Fibroblast of skin of left biceps (primary cell): ENCODE results near the gene SYTL2.

Experiments used
- DNase-seq, 2 experiments: peaks; one replicate each; pipeline ENCODE4 v3.0.0-alpha.2; 2013; ENCODE audit warnings: low read depth in 2 of 2

Gene SYTL2

DNA sequence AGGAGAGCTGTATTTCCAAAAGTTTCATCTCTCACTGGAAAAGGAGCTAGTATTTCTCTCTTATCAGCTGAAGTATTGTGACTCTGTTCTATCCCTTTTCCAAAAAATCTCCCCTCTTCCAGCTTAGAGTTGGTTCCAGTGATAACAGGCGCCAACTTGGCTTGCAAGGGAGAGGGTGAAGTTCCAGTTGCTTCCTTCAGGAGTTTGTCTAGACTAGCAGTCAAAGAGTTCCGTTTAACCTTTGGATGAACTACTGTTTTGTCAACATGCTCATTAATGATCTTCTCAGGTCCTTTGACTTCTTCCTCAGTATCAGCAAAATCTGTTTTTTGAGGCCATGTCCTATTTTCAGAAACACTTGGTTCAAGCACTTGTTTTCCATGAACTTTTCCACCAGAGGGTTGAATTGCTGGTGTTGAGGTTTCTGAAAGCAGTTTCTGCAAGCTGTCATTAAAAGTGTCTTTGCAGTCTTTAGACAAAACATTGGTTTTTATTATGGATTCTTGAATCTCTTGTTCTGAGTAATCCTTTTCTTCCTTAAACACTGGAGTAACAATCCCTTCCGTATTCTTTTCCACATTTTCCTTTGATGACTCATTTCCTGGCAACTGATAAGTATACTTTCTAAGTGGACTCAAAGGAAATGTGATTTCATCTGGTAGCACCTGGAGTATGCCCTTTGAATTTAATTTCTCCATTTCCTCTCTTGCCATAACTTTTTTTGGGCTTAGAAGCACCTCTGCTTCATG lies 85.3 kb downstream of the SYTL2 start:
- DNase-seq = peak; percentile 79 to 84

GRCh38 chr11:85724748-85725465 lies 86.0 kb downstream of the SYTL2 start:
- DNase-seq = no peak

- no peak for DNase-seq
Observed at GRCh38 chr11:85723088-85723487, 87.9 kb downstream of the SYTL2 start.

DNA sequence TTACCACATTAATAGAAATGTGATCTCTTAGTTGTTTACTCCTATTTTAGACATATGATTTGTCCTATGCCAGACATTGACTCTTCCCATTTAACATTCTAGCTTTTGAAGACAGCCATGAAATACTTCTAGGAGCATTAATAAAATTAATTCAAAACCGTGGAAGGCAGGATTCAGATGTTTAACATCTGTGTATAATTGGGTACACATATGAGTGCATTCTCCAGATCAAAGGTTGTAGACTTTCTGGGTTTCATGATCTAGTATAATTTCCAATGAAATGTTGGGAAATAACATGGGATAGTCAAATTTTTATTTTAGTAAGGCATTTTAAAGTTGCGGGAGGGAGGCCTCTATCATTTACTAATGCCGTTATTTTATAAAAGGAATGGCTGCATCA lies 89.8 kb downstream of the SYTL2 start:
- DNase-seq = no peak

DNA sequence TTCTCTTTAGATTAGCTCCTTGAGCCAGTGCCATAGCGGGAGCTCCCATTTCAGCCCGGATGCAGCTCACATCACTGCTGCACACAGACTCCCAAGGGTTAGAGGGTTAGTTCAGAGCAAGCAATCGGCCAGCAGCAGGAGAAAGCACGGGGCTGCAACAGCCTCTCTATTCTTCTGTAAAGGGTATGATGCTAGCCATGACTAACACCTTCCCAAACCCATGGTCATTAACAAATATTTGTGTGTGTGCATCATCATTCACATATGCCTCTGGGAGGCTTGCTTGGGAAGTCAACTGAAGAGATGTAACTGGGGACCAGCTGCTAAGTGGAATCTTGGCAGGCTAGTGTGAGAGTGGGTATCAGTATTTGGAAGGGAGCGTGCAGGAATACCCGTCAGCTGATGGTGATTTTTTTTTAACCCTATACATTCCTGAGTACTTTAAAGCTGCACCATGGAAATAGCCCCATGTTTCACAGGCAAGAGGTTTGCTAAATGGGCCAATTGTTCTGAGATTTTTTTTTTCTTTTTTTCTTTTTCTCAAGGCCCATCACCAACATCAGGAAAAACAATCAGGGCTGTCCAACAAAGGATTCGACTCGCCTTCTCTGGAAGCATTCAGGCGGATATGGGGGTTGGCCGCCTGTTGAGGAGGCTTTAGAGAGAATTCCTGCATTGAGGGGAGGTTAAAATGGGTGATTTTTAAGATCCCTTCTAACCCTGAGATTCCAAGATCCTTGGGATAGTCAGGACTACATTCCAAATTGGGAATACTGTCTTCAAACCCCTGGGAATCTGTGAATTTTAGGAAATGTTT lies 91.7 kb downstream of the SYTL2 start:
- DNase-seq = peak; percentile 99

DNA sequence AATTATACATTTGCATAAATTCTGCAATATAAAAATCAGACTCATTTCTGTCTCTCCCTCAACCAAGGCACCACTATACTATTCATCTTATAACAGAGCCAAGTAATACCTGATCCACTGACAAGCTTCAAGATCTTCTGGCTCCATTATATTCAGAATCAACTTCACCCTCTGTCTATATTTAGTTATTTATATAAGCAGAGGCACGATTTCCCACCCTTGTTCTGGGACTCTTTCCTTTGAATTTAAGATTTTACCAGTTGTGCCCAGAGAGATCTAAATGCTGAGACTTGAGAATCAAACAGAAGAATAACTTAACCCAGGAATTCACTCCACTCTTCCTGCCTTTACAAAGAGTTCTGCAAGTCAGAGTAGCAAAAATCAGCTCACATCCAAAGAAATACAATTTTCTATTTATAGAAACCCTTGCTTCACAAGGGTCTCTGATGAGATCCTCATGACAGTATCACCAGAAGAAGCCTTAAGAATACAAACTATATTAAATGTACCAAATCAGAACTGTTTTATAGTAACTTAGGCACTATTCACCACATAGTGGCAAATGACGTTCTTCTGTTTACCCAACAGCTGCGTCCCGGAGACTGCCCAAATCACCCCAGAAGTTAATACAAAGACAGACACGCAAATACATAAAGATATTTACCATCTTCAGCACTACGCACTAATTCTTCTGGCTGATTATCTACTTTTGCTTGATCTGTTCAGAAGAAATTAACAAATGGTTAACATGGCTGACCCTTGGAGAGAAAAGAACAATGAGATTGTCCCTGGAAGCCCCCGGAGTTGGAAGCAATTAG lies 92.6 kb downstream of the SYTL2 start:
- DNase-seq = no peak

DNA sequence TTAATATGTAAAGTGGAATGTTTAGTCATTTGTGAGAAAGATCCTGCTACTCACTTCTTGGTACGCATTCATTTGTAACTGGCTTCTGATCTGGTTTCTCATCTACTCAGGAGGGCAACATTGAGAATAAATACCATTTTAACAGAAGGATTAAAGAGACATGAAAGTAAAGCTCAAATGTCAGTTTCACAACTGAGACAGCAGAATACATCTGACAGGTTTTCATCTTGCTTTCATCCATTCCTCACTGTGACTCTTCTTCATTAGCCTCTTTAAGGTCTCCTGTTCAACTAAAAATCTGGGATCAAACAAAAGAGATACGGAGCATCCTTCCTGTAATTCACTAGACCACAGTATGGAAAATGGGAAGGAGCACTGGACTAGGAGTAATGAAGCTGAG lies 93.5 kb downstream of the SYTL2 start:
- no peak for DNase-seq

GRCh38 chr11:85712953-85713352 lies 98.0 kb downstream of the SYTL2 start:
- DNase-seq = no peak

GRCh38 chr11:85710917-85711316 lies 100.0 kb downstream of the SYTL2 start:
- no peak for DNase-seq

DNA sequence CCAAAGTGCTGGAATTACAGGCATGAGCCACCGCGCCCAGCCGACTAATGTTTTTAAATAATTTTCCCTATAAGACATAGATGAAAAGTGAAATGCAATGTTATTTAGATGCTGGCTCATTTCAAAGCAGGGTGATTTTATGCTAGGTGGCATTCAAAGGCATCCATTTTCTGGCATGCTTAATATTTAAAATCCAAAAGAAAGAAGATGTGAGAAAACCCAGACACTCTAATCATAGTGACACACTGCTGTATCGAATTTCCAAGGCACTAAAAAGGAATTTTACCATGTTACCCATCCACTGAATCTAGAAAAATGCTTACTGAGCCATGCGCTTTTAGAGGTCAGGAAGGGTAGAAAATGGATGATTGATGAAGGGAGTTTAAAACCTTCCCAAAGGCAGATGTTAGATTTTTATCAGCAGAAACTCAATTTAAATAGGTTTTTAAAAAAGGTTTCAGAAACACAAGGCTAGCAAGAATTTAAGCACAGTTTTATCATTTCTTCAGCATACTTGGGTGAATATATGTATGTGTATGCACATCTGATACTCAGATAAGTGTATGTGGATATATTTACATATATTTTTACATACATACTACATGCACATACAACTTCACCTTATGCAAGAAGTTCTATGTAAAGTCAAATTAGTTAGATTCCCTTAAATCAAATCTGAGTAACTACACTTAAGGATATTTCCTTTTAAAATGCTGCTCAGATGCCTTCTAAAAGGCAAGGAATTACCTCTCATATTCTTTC lies 100.8 kb downstream of the SYTL2 start:
- DNase-seq = no peak

DNA sequence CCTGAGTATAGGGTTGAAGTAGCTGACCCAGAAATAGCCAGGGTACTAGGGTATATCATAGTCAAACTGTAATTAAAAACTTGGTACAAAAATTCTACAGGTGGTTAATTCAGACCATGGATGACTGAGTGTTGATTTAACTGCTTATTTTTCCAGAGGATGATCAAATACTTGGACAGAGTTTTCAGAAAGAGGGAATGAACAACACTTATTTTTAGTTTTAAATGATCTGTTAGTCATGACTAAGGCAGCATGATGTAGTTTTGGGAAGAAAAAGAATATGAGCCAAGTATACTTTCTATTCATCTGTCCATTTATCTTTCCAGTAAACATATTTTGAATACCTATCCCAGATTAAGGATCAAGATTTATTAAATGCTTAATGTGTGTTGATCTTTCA lies 105.1 kb downstream of the SYTL2 start:
- no peak for DNase-seq

DNA sequence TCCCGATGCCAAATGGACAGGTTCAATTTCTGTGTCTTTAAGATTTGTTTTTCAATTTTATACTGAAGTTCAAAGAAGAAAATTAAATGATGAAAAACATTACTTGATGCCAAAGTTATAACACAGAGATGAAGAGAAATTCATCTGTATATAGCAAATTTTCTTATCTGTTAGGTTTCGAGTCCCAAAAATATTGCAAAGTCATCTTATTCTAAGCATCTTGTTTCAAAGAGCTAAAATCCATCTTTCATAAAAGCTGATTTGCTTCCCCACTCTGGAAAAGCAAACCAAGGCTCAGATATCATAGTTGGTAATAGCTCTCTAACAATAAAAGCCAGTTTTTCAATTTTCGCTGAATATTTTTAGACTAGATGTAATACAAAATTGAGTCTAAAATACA lies 106.0 kb downstream of the SYTL2 start:
- no peak for DNase-seq

DNA sequence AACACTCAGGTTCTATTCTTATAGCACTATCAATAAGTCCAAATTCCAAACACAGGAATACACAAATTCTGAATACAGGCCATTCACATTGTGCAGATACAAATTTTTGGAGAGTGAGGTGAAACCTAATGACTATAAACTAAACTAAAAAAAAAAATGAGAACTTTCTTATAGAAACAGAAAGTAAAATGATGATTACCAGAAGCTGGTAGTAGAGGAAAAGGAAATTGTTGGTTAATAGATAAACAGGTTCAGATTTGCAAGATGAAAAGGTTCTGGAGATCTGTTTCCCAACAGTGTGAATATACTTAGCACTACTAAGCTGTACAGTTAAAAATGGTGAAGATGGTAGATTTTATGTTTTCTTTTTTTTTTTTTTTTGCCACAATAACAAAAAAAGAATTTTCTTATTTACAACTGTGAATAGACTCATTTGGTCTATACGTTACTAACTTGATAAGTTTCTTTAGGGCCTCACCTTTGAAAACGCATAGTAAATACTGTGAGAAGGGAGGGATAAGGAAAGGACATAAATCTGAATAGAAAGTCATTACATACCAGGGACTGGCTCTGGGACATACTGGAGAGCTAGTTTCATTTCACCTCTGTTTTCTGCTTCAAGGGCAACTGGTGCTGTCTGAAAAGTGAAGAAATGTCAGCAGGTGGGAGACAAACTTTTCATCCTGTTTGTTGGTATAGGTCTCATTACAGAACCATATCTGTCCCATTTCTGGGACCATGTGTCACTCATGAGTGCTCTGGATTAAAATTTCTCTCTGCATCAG lies 110.8 kb downstream of the SYTL2 start:
- DNase-seq = no peak

DNA sequence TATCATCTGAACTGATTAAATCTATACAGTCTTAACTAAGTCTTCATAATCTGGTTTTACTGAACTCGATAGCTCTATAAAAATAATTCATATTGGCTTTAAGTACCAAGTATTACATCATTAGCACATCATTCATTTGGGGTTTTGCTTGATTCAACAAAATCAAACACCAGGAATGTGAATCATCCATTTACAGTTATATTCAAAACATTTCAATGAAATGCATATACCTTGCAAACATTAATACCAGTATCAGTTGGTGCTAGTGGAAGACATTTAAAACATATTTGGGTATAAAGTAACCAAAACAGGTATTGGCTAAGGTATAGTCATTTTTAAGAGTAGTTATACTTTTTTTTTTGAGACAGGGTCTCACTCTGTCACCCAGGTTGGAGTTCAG lies 112.7 kb downstream of the SYTL2 start:
- DNase-seq = no peak

GRCh38 chr11:85697747-85698146 lies 113.2 kb downstream of the SYTL2 start:
- no peak for DNase-seq

DNA sequence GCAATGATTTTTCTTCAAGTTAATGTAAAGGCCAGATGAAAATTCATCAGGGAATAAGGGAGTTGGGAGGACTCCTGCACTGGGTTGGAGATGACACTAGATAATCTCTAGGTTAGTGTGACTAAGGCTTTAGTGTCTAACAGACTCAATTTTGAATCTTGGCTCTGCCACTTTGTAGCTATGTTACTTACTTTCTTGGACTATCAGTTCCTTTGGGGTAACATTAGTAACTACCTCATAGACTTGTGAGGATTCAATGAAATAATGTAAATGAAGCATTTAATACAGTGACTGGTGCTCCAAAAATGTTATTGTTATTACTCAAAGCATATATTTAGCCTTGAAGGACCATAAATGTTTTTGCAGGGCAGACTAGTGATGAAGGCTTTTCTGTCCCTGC lies 115.4 kb downstream of the SYTL2 start:
- DNase-seq = no peak

- DNase-seq = no peak
Observed at GRCh38 chr11:85694385-85694980, 116.5 kb downstream of the SYTL2 start.

- DNase-seq = peak in 1 of 2 experiments; percentile 49
Observed at GRCh38 chr11:85685820-85686459, 125.0 kb downstream of the SYTL2 start, which contains the start of gene CCDC89. Gene CCDC89, minus strand, starts transcription at chr11:85686195. Its CDS starts 65 bp downstream, at chr11:85686130.
